Trophoblast cell (in vitro differentiated cells and primary cell): Measurements from ENCODE around the gene PLK5.

Source experiments
- DNase-seq, 2 donors: peaks; one replicate each; pipeline ENCODE4 v3.0.0-alpha.2; 2016
- H2AFZ ChIP-seq: 2 replicates; pipeline ENCODE4 v1.6.1; 2013; ENCODE audit warnings: low read length, moderate library complexity, mild to moderate bottlenecking; ENCODE audit not compliant: insufficient read depth, poor library complexity
- H2AK5ac ChIP-seq: 2 replicates; pipeline ENCODE4 v1.6.1; 2013; ENCODE audit warnings: mild to moderate bottlenecking, low read length
- H2BK120ac ChIP-seq: 2 replicates; pipeline ENCODE4 v1.6.1; 2013; ENCODE audit warnings: low read length, mild to moderate bottlenecking, moderate library complexity; ENCODE audit not compliant: insufficient read depth, poor library complexity
- H2BK12ac ChIP-seq: 2 replicates; pipeline ENCODE4 v1.6.1; 2013; ENCODE audit warnings: mild to moderate bottlenecking, low read length, moderate library complexity
- H2BK5ac ChIP-seq: 2 replicates; pipeline ENCODE4 v1.6.1; 2013; ENCODE audit warnings: low read length, low read depth, moderate library complexity, mild to moderate bottlenecking; ENCODE audit not compliant: poor library complexity
- H3K14ac ChIP-seq: 2 replicates; pipeline ENCODE4 v1.6.1; 2013; ENCODE audit warnings: mild to moderate bottlenecking, low read length
- H3K18ac ChIP-seq: 2 replicates; pipeline ENCODE4 v1.6.1; 2013; ENCODE audit warnings: mild to moderate bottlenecking, low read length
- H3K23ac ChIP-seq: 2 replicates; pipeline ENCODE4 v1.6.1; 2013; ENCODE audit warnings: low read length
- H3K27ac ChIP-seq: 2 replicates; pipeline ENCODE4 v1.5.1; 2013; ENCODE audit warnings: low read depth, mild to moderate bottlenecking, inconsistent platforms, low read length, moderate library complexity
- H3K27me3 ChIP-seq: 2 replicates; pipeline ENCODE4 v1.6.1; 2013; ENCODE audit warnings: inconsistent platforms, mild to moderate bottlenecking, low read length, moderate library complexity; ENCODE audit not compliant: insufficient read depth
- H3K36me3 ChIP-seq, 2 experiments: 1 replicate in 1 of 2; 2 replicates in 1 of 2; pipeline ENCODE4 v1.6.1; 2013; ENCODE audit warnings: low read length in 2 of 2, mild to moderate bottlenecking in 2 of 2, moderate library complexity in 1 of 2; ENCODE audit not compliant: insufficient read depth in 2 of 2, control insufficient read depth in 1 of 2
- H3K4ac ChIP-seq: 2 replicates; pipeline ENCODE4 v1.6.1; 2013; ENCODE audit warnings: low read depth, mild to moderate bottlenecking, low read length, moderate library complexity
- H3K4me1 ChIP-seq, 2 experiments: 1 replicate in 1 of 2; 2 replicates in 1 of 2; pipeline ENCODE4 v1.6.1; 2013; ENCODE audit warnings: low read length in 2 of 2, mild to moderate bottlenecking in 2 of 2, moderate library complexity in 1 of 2; ENCODE audit not compliant: insufficient read depth in 2 of 2, control insufficient read depth in 1 of 2
- H3K4me2 ChIP-seq: 2 replicates; pipeline ENCODE4 v1.6.1; 2013; ENCODE audit warnings: inconsistent platforms, mild to moderate bottlenecking, low read length, moderate library complexity
- H3K4me3 ChIP-seq: 2 replicates; pipeline ENCODE4 v1.5.1; 2013; ENCODE audit warnings: mild to moderate bottlenecking, low read depth, low read length, inconsistent platforms
- H3K79me1 ChIP-seq: one replicate; pipeline ENCODE4 v1.6.1; 2013; ENCODE audit warnings: low read length
- H3K79me2 ChIP-seq: 2 replicates; pipeline ENCODE4 v1.6.1; 2013; ENCODE audit warnings: low read length, mild to moderate bottlenecking; ENCODE audit not compliant: control insufficient read depth, insufficient read depth, poor library complexity
- H3K9ac ChIP-seq: 2 replicates; pipeline ENCODE4 v1.6.1; 2013; ENCODE audit warnings: mild to moderate bottlenecking, low read length
- H3K9me3 ChIP-seq: 2 replicates; pipeline ENCODE4 v1.6.1; 2013; ENCODE audit warnings: low read depth, mild to moderate bottlenecking, control low read depth, inconsistent platforms, low read length; ENCODE audit not compliant: insufficient read depth
- H4K12ac ChIP-seq: 2 replicates; pipeline ENCODE4 v1.6.1; 2013; ENCODE audit warnings: low read depth, mild to moderate bottlenecking, low read length, moderate library complexity
- H4K8ac ChIP-seq: 2 replicates; pipeline ENCODE4 v1.6.1; 2013; ENCODE audit warnings: low read depth, mild to moderate bottlenecking, low read length, moderate library complexity
- H4K91ac ChIP-seq: one replicate; pipeline ENCODE4 v1.6.1; 2013; ENCODE audit warnings: low read depth, mild to moderate bottlenecking, low read length, moderate library complexity
- WGBS: extraction: QIAGEN DNeasy Blood & Tissue Kit; methylation state at CpG from one replicate; pipeline ENCODE4 v1.1.7; 2013; ENCODE audit warnings: missing lambda C conversion rate; ENCODE audit not compliant: insufficient read length, insufficient coverage; ENCODE audit errors: extremely low coverage; 5-methylcytosine and 5-hydroxymethylcytosine counted together

PLK5 gene

DNA sequence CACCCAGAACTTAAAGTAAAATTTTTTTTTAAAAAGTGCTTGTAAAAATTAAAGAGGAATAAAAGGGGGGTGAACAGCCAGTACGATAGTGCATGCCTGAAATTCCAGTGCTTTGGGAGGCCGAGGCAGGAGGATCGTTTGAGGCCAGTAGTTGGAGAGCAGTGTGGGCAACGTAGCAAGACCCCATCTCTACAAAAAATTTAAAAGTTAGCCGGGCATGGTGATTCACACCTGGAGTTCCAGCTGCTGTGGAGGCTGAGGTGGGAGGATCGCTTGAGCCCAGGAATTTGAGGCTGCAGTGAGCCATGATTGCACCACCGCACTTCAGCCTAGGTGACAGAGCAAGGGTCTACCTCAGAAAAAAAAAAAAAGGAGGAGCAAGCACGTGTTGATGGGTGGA lies 18.9 kb upstream of the PLK5 start:
- Histone ChIP-seq H3K4me1 (peaks cover 2 to 6% of the 10 kb centered on the region in 2 experiments), H4K12ac (no peak overlapping the region), H3K79me2 (peaks cover 2% of the 10 kb centered on the region), H2AK5ac (no peak overlapping the region), H3K9ac (no peak overlapping the region), H3K79me1 (peaks cover 6% of the 10 kb centered on the region), H3K27me3 (no peaks in the 10 kb centered on the region), H3K14ac (no peak overlapping the region), H2BK12ac (no peak overlapping the region), H3K23ac (no peak overlapping the region), H3K27ac (no peak overlapping the region), H4K8ac (no peak overlapping the region), H3K4me2 (no peak overlapping the region), H4K91ac (no peak overlapping the region), H2BK5ac (no peak overlapping the region), H3K4me3 (no peak overlapping the region), H2AFZ (no peak overlapping the region), H3K9me3 (peaks cover 19% of the 10 kb centered on the region), H3K18ac (no peak overlapping the region), H2BK120ac (no peak overlapping the region), H3K36me3 (no peaks in the 10 kb centered on the region), H3K4ac (no peak overlapping the region)
- no peak for DNase-seq
- no CpG with 5 or more reads among the region's 8 CpGs for WGBS

- no peak overlapping the region for H3K4ac ChIP-seq
- H4K8ac ChIP-seq: no peak overlapping the region
- H3K9ac ChIP-seq: no peak overlapping the region
- H4K91ac ChIP-seq: no peak overlapping the region
- H2BK120ac ChIP-seq: no peak overlapping the region
- no peak overlapping the region for H2BK5ac ChIP-seq
- H4K12ac ChIP-seq: no peak overlapping the region
- H3K79me1 ChIP-seq: peaks cover 6% of the 10 kb centered on the region
- no peak overlapping the region for H3K4me3 ChIP-seq
- H3K36me3 ChIP-seq: no peaks in the 10 kb centered on the region
- no peak overlapping the region for H3K4me2 ChIP-seq
- H2BK12ac ChIP-seq: no peak overlapping the region
- peaks cover 2 to 6% of the 10 kb centered on the region in 2 experiments for H3K4me1 ChIP-seq
- H3K23ac ChIP-seq: no peak overlapping the region
- peaks cover 2% of the 10 kb centered on the region for H3K79me2 ChIP-seq
- no peaks in the 10 kb centered on the region for H3K27me3 ChIP-seq
- H3K9me3 ChIP-seq: peaks cover 18% of the 10 kb centered on the region
- H3K27ac ChIP-seq: no peak overlapping the region
- no peak overlapping the region for H2AK5ac ChIP-seq
- H2AFZ ChIP-seq: no peak overlapping the region
- WGBS: no CpG with 5 or more reads among the region's 45 CpGs
- H3K14ac ChIP-seq: no peak overlapping the region
- H3K18ac ChIP-seq: no peak overlapping the region
- no peak for DNase-seq
These were observed 17.6 kb upstream of the PLK5 start for GRCh38 chr19:1505991-1506881.

GRCh38 chr19:1507192-1507660 lies 16.7 kb upstream of the PLK5 start:
- H2BK5ac ChIP-seq: no peak overlapping the region
- H3K36me3 ChIP-seq: no peaks in the 10 kb centered on the region
- H2AK5ac ChIP-seq: peak overlapping the region; percentile 67
- peak overlapping the region; percentile 64 for H4K12ac ChIP-seq
- DNase-seq: no peak
- H3K27me3 ChIP-seq: no peaks in the 10 kb centered on the region
- no peak overlapping the region for H3K4me3 ChIP-seq
- no peak overlapping the region for H2BK12ac ChIP-seq
- H3K14ac ChIP-seq: peak overlapping the region; percentile 23
- no peak overlapping the region for H3K9ac ChIP-seq
- H3K23ac ChIP-seq: no peak overlapping the region
- peak overlapping the region; percentile 53 for H4K91ac ChIP-seq
- H3K79me1 ChIP-seq: peaks cover 6% of the 10 kb centered on the region
- H3K79me2 ChIP-seq: peaks cover 2% of the 10 kb centered on the region
- peak overlapping the region; percentile 43 for H3K4me2 ChIP-seq
- peaks cover 2 to 6% of the 10 kb centered on the region in 2 experiments for H3K4me1 ChIP-seq
- peak overlapping the region; percentile 77 for H4K8ac ChIP-seq
- no peak overlapping the region for H3K27ac ChIP-seq
- H2BK120ac ChIP-seq: peak overlapping the region; percentile 5
- no CpG with 5 or more reads among the region's 23 CpGs for WGBS
- no peak overlapping the region for H3K4ac ChIP-seq
- peaks cover 17% of the 10 kb centered on the region for H3K9me3 ChIP-seq
- H2AFZ ChIP-seq: peak overlapping the region; percentile 40
- H3K18ac ChIP-seq: peak overlapping the region; percentile 41

GRCh38 chr19:1507763-1508506 lies 15.9 kb upstream of the PLK5 start:
- Histone ChIP-seq H3K4me2 (peak overlapping the region; percentile 57), H3K4me3 (peak overlapping the region; percentile 64), H3K79me2 (peaks cover 2% of the 10 kb centered on the region), H3K4ac (peak overlapping the region; percentile 0), H4K12ac (peak overlapping the region; percentile 4), H3K27me3 (no peaks in the 10 kb centered on the region), H3K23ac (no peak overlapping the region), H4K8ac (peak overlapping the region; percentile 77), H4K91ac (peak overlapping the region; percentile 21), H3K79me1 (peaks cover 7% of the 10 kb centered on the region), H3K14ac (peak overlapping the region; percentile 19), H3K9me3 (peaks cover 19% of the 10 kb centered on the region), H3K27ac (peak overlapping the region; percentile 14), H3K4me1 (peaks cover 2 to 6% of the 10 kb centered on the region in 2 experiments), H2AFZ (peak overlapping the region; percentile 41), H2AK5ac (no peak overlapping the region), H2BK5ac (peak overlapping the region; percentile 19), H2BK12ac (no peak overlapping the region), H3K9ac (no peak overlapping the region), H3K18ac (peak overlapping the region; percentile 19), H3K36me3 (no peaks in the 10 kb centered on the region), H2BK120ac (peak overlapping the region; percentile 35)
- WGBS: no CpG with 5 or more reads among the region's 46 CpGs
- DNase-seq: peak; percentile 92 to 97
